Measurements from ENCODE around the gene MIB2.
A peak's percentile ranks its signal among the peaks of the same experiment; 100 is the strongest.
"Not testable (repeated sequence)": the region's sequence is repeated elsewhere in the genome, so short reads cannot be mapped to it uniquely, and the experiment has no call there.

MIB2 gene

GRCh38 chr1:1634613-1635012, 19.3 kb downstream of the MIB2 start:
- not testable (repeated sequence) for H3K9me3 ChIP-seq (ENCODE audit: control insufficient read depth, insufficient read depth, low read length); H3K9ac ChIP-seq (ENCODE audit: low read depth, low read length); H3K4me3 ChIP-seq (ENCODE audit: low read depth, low read length); H3K27me3 ChIP-seq (ENCODE audit: control insufficient read depth, insufficient read depth, low read length); H3K4me1 ChIP-seq (ENCODE audit: control insufficient read depth, insufficient read depth, low read length)
- peaks cover 10% of the 10 kb centered on the region for H3K36me3 ChIP-seq (ENCODE audit: control insufficient read depth, insufficient read depth, low read length)

GRCh38 chr1:1636621-1637478, 21.6 kb downstream of the MIB2 start:
- H3K9ac ChIP-seq (ENCODE audit: low read depth, low read length); H3K9me3 ChIP-seq (ENCODE audit: control insufficient read depth, insufficient read depth, low read length); H3K4me1 ChIP-seq (ENCODE audit: control insufficient read depth, insufficient read depth, low read length); H3K4me3 ChIP-seq (ENCODE audit: low read depth, low read length); H3K27me3 ChIP-seq (ENCODE audit: control insufficient read depth, insufficient read depth, low read length): not testable (repeated sequence)
- H3K36me3 ChIP-seq (ENCODE audit: control insufficient read depth, insufficient read depth, low read length) = peaks cover 11% of the 10 kb centered on the region

GRCh38 chr1:1637479-1637875, 22.2 kb downstream of the MIB2 start:
- H3K9me3 ChIP-seq (ENCODE audit: control insufficient read depth, insufficient read depth, low read length); H3K4me3 ChIP-seq (ENCODE audit: low read depth, low read length); H3K27me3 ChIP-seq (ENCODE audit: control insufficient read depth, insufficient read depth, low read length); H3K9ac ChIP-seq (ENCODE audit: low read depth, low read length); H3K4me1 ChIP-seq (ENCODE audit: control insufficient read depth, insufficient read depth, low read length): not testable (repeated sequence)
- H3K36me3 ChIP-seq (ENCODE audit: control insufficient read depth, insufficient read depth, low read length) = peaks cover 11% of the 10 kb centered on the region

DNA sequence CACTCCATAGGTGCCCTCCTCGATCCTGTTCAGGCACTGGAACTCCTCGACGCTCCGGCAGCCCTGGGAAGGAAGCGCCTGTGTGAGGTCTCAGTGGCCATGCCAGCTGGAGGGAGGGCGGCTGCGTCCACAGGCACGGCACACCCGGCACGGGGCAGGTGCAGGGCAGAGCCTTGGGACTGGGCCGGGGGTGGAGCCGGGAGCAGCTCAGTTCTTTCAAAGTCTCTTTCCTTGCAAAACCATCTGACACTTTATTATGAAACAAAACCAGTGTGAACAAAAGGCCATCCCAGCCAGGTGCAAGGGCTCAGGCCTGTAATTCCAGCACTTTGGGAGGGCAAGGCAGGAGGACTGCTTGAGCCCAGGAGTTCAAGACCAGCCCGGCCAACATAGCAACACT, 23.2 kb downstream of the MIB2 start:
- peaks cover 11% of the 10 kb centered on the region for H3K36me3 ChIP-seq (ENCODE audit: control insufficient read depth, insufficient read depth, low read length)
- H3K27me3 ChIP-seq (ENCODE audit: control insufficient read depth, insufficient read depth, low read length); H3K4me1 ChIP-seq (ENCODE audit: control insufficient read depth, insufficient read depth, low read length); H3K9ac ChIP-seq (ENCODE audit: low read depth, low read length); H3K4me3 ChIP-seq (ENCODE audit: low read depth, low read length); H3K9me3 ChIP-seq (ENCODE audit: control insufficient read depth, insufficient read depth, low read length): not testable (repeated sequence)

GRCh38 chr1:1639368-1639767, 24.1 kb downstream of the MIB2 start:
- not testable (repeated sequence) for H3K27me3 ChIP-seq (ENCODE audit: control insufficient read depth, insufficient read depth, low read length); H3K4me1 ChIP-seq (ENCODE audit: control insufficient read depth, insufficient read depth, low read length); H3K9me3 ChIP-seq (ENCODE audit: control insufficient read depth, insufficient read depth, low read length); H3K4me3 ChIP-seq (ENCODE audit: low read depth, low read length); H3K9ac ChIP-seq (ENCODE audit: low read depth, low read length)
- peaks cover 11% of the 10 kb centered on the region for H3K36me3 ChIP-seq (ENCODE audit: control insufficient read depth, insufficient read depth, low read length)

DNA sequence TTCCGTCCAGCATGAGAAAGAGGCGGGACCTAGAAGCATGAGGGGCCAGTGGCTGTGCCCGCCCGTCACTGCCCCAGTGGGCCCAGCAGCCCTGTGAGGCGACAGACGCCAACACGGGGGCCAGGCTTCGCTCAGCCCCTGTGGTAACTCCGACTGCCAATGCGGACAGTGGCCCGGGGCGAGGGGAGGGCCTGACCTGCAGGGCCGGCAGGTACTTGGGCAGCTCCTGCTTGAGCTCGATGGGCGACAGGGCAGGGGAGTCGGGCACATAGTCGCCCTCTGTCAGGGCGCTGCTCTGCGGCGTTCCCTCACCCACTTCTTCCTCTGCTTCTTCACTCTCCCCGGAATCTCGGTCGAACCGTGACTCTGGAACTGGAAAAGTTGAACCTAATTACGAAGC, 24.8 kb downstream of the MIB2 start:
- H3K27me3 ChIP-seq (ENCODE audit: control insufficient read depth, insufficient read depth, low read length); H3K9me3 ChIP-seq (ENCODE audit: control insufficient read depth, insufficient read depth, low read length); H3K9ac ChIP-seq (ENCODE audit: low read depth, low read length); H3K4me3 ChIP-seq (ENCODE audit: low read depth, low read length); H3K4me1 ChIP-seq (ENCODE audit: control insufficient read depth, insufficient read depth, low read length): not testable (repeated sequence)
- H3K36me3 ChIP-seq (ENCODE audit: control insufficient read depth, insufficient read depth, low read length) = peaks cover 11% of the 10 kb centered on the region

DNA sequence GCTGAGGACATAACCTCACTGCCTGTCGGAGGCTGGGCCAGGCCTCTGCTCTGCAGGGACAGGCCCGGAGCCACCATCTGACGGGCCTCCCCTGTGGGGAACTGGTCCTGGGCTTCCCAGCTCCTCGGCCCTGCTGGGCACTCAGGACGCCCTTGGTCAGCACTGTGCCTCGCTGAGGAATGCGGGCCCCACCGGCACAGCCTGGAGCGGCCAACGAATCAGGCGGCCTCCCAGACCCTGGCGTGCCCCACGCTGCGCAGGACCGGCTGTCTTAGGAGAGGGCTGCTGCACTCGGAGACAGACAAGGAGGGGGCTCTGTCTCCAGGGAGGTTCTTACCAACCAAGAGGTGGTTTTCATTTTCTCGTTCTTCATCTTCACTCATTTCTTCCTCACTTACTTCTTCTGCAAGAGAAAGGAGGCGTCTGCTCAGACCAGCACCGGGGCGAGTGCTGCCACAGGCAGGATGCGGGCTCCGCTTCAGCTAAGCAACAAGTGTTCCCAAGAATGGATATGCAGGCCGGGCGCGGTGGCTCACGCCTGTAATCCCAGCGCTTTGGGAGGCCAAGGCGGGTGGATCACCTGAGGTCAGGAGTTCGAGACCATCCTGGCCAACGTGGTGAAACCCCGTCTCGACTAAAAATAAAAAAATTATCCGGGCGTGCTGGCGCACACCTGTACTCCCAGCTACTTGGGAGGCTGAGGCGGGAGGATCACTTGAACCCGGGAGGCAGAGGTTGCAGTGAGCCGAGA, 25.6 kb downstream of the MIB2 start:
- not testable (repeated sequence) for H3K9me3 ChIP-seq (ENCODE audit: control insufficient read depth, insufficient read depth, low read length); H3K9ac ChIP-seq (ENCODE audit: low read depth, low read length); H3K27me3 ChIP-seq (ENCODE audit: control insufficient read depth, insufficient read depth, low read length); H3K4me3 ChIP-seq (ENCODE audit: low read depth, low read length); H3K4me1 ChIP-seq (ENCODE audit: control insufficient read depth, insufficient read depth, low read length)
- H3K36me3 ChIP-seq (ENCODE audit: control insufficient read depth, insufficient read depth, low read length) = peaks cover 11% of the 10 kb centered on the region

GRCh38 chr1:1646326-1646725, 31.0 kb downstream of the MIB2 start:
- H3K9me3 ChIP-seq (ENCODE audit: control insufficient read depth, insufficient read depth, low read length); H3K4me3 ChIP-seq (ENCODE audit: low read depth, low read length); H3K4me1 ChIP-seq (ENCODE audit: control insufficient read depth, insufficient read depth, low read length); H3K27me3 ChIP-seq (ENCODE audit: control insufficient read depth, insufficient read depth, low read length); H3K9ac ChIP-seq (ENCODE audit: low read depth, low read length): not testable (repeated sequence)
- H3K36me3 ChIP-seq (ENCODE audit: control insufficient read depth, insufficient read depth, low read length) = peaks cover 16% of the 10 kb centered on the region

DNA sequence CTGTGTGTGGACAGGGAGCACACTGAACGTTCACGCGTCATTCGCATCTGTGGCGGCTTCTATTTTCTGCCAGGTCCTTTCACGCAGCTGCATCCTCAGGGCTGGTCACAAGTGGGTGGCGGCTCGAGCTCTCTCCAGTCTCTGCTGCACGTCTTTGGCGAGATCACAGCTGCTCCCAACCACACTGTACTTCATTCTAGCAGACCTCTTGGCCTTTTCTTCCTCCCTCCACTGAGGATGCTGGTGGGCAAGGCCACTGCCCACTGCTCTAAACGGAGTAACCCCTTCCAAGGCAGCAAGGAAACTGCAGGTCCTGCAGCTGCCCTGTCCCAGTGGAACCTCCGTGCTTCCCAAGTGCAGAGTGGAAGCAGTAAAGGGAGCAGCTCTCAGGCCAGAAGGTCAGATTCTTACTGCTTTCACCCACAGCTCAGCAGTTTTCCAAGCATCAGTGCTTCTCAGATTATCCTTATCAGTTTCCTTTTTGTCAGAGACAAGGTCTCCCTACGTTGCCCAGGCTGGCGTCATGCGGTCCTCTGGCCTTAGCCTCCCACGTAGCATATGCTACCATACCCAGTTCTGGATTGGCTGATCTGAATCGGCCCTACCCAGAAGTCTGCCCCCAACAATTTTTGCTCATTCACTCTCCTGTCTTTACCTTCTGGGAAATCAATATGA, 32.4 kb downstream of the MIB2 start:
- not testable (repeated sequence) for H3K4me1 ChIP-seq (ENCODE audit: control insufficient read depth, insufficient read depth, low read length); H3K9ac ChIP-seq (ENCODE audit: low read depth, low read length); H3K9me3 ChIP-seq (ENCODE audit: control insufficient read depth, insufficient read depth, low read length); H3K4me3 ChIP-seq (ENCODE audit: low read depth, low read length); H3K27me3 ChIP-seq (ENCODE audit: control insufficient read depth, insufficient read depth, low read length)
- H3K36me3 ChIP-seq (ENCODE audit: control insufficient read depth, insufficient read depth, low read length) = peaks cover 26% of the 10 kb centered on the region

DNA sequence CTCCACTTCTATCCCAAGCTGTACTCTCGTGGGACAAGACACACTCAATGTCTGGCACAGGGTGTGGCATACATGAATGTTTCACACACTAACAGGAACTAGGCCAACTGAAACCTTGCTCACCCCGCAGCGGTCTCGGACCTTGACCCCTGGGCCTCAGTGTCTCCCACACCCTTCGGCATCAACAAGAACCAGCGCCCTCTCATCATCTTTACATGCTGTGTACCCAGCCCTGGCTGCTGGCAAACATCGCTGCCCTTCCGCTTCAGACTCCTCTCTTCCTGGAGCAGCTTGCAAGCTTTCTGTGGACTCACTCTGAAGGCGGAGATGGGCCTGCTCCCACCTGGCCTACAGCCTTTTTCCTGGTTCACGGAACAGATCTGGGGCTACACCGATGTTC, 33.0 kb downstream of the MIB2 start:
- H3K9me3 ChIP-seq (ENCODE audit: control insufficient read depth, insufficient read depth, low read length); H3K9ac ChIP-seq (ENCODE audit: low read depth, low read length); H3K4me3 ChIP-seq (ENCODE audit: low read depth, low read length); H3K27me3 ChIP-seq (ENCODE audit: control insufficient read depth, insufficient read depth, low read length); H3K4me1 ChIP-seq (ENCODE audit: control insufficient read depth, insufficient read depth, low read length): not testable (repeated sequence)
- peaks cover 26% of the 10 kb centered on the region for H3K36me3 ChIP-seq (ENCODE audit: control insufficient read depth, insufficient read depth, low read length)

- Histone ChIP-seq H3K4me3 (ENCODE audit: low read depth, low read length) (peak within 1 kb of the TSS; percentile 90), H3K36me3 (ENCODE audit: control insufficient read depth, insufficient read depth, low read length) (peaks cover 12% of the 10 kb centered on the region), H3K9ac (ENCODE audit: low read depth, low read length) (peak within 1 kb of the TSS; percentile 97)
- not testable (repeated sequence) for H3K4me1 ChIP-seq (ENCODE audit: control insufficient read depth, insufficient read depth, low read length); H3K27me3 ChIP-seq (ENCODE audit: control insufficient read depth, insufficient read depth, low read length); H3K9me3 ChIP-seq (ENCODE audit: control insufficient read depth, insufficient read depth, low read length)
Observed at GRCh38 chr1:1658583-1659549, 43.6 kb downstream of the MIB2 start, which contains the start of gene CDK11B. Gene CDK11B (minus strand): TSS chr1:1659004. CDS start chr1:1657485, 1,519 bp downstream.
